Stimulated activated CD4-positive, alpha-beta T cell treated with anti-CD3 and anti-CD28 coated beads, Interleukin-2, amount 100 ng/mL, for 48 hours (primary cell): Measurements from ENCODE around the gene KCNJ14.

Experiments used
- DNase-seq, 2 donors: peaks; one replicate each; pipeline ENCODE4 v3.0.0-alpha.2; 2020

The KCNJ14 gene

DNA sequence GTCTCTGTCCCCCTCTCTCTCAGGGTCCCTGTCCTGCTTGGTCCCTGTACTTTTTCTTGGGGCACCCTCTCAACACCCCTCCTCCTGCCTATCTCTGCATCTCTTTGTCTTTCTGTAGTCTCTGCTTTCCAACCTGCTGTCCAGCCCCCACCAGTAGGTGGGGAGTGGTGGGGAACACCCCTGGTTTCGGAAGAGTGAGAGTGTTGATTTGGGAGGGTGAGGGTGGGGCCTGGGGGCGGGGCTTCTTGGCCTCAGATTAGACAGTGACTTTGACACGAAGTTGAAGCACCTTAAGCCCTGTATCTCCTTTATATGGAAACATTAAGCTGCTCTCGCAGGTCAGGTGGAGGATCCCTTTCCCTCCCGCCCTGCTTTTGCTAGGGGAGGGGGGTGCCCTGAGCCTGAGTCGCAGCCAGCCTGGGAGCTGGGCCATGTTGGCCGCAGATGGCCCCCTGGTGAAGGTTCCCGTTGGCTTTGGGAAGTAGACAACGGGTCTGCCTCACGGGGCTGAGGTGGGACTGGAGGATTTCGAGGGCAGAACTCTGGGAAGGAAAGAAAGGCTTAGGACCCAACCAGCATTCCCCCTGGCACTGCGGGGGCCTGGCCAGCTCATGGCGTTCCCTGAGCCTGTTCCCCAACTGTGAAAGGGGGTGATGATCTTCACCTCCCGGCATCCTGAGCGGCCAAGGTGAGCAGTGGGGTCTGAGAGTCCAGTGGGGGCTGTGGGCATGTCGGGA, at the start of gene KCNJ14:
Gene KCNJ14 (plus strand): TSS at position 404 of the 737 bp plus-strand sequence. CDS start 6,151 bp downstream, outside the sequence.
- no peak for DNase-seq

DNA sequence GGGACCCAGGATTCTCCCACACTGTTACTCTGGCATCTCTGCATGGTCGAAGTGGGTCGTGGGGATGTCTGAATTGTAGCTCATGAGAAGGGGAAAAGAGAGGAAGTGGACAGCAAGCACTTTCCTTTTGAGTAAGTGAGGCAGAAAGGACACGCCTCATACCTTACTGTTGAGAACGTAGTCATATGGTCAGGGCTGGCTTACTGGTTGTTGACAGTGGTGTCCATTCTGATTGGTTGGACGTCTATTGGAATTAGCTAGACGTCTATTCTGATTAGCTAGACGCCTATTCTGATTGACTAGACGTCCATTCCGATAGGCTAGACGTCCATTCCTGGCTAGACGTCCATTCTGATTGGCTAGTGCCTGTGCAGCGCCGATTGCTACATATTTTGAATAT, 49.5 kb upstream of the KCNJ14 start:
- no peak for DNase-seq

DNA sequence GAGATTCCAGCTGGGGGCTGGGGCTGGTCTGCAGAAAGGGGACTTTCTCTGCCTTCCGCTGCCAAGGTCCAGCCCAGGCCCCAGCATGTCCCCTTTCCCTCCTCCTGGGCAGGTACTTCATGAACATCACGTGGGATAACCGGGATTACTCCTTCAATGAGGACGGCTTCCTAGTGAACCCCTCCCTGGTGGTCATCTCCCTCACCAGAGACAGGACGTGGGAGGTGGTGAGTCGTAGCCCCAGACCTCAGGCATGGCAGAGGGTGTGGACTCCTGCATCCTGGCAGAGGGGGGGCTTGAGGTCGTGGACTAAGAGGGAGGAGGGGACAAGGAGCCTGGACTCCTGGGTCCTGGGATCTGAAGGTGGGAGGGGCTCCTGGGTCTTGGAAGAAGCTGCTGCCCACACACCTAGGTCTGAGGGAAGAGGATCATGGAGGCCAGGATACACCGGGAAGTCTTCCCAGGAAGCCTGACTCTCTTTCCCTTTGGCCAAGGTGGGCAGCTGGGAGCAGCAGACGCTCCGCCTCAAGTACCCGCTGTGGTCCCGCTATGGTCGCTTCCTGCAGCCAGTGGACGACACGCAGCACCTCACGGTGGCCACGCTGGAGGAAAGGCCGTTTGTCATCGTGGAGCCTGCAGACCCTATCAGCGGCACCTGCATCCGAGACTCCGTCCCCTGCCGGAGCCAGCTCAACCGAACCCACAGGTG, 41.3 kb upstream of the KCNJ14 start:
- no peak for DNase-seq

DNA sequence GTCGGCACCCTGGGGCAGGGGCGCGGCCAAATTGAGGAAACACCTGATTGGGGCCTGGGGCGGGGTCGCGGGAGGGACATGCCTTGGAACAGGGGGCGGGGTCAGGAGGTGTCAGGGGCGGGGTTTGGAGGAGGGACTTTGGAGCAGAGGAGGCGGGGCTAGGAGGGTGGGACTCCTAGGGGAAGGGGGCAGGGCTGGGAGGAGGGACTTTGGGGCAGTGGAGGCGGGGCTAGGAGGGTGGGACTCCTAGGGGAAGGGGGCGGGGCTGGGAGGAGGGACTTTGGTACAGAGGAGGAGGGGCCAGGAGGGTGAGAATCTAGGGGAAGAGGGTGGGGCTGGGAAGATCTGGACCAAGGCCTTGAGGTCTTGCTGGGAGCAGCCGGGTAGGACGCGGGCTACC, 40.0 kb upstream of the KCNJ14 start:
- peak; percentile 69 to 78 for DNase-seq

DNA sequence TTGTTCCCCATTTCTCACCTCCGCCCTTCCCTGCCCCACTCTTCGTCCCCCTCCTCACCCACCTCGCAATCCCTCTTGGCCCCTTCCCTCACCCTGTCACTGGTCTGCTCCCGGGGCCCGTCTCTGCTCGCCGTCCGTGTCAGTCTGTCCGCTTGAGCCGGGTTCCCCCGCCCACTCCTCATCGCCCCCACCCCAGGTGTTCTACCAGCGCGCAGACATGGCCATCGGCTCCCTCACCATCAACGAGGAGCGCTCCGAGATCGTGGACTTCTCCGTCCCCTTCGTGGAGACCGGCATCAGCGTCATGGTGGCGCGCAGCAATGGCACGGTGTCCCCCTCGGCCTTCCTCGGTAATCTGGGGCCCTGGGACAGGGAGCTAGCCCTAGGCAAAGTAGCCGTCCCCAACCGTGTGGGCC, 39.6 kb upstream of the KCNJ14 start:
- no peak for DNase-seq

DNA sequence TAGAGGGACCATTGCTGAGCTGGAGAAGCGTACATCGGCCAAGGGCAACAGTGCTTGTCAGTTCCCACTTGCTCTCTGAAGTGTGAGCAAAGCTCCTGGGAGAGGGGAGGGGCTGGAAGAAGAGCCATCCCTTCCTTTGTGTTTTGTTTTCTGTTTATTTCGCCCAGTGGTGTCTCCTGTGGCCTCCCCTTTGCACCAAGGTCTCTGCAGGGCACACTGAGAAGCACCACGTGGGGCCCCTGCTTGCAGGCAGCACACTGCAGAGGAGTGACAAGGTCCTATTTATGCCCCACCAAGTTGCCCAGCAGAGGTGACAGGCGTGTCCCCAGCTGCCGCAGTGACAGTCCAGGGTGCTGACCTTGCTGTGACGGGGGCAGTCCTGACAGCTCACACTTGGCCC, 38.0 kb upstream of the KCNJ14 start:
- DNase-seq, result no peak

DNA sequence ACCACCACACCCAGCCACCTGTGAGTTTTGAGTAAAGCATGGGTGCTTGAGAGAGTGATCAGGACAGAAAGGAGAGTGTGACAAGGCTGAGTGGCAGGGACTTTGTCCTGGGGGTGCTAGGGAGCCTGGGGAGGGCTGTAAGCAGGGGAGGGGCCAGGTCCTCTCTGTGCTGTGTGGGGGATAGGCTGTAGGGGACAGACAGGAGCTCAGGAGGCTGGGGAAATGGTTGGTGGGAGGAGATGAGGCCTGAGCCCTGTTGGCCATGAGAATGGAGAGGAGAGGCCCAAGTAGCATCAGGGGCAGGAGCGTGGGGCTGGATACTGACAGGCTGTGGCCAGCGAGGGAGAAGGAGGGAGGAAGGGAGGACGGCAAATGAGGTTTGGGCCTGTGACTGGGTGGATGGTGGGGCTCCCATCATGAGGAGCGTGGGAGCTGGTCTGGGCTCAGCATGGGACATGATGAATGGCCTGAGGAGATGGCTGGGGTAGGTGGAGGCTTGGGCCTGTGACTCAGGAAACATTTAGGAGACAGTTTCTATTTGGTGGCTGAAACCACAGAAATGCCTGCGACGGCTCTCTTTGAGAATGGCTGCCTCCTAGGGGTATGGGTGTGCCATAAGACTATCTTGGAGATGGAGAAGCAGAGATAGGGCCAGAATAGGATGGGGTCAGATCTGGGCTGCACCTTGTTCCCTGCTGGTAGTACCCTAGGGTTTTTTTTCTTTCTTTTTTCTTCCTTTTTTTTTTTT, 36.9 kb upstream of the KCNJ14 start:
- no peak for DNase-seq

DNA sequence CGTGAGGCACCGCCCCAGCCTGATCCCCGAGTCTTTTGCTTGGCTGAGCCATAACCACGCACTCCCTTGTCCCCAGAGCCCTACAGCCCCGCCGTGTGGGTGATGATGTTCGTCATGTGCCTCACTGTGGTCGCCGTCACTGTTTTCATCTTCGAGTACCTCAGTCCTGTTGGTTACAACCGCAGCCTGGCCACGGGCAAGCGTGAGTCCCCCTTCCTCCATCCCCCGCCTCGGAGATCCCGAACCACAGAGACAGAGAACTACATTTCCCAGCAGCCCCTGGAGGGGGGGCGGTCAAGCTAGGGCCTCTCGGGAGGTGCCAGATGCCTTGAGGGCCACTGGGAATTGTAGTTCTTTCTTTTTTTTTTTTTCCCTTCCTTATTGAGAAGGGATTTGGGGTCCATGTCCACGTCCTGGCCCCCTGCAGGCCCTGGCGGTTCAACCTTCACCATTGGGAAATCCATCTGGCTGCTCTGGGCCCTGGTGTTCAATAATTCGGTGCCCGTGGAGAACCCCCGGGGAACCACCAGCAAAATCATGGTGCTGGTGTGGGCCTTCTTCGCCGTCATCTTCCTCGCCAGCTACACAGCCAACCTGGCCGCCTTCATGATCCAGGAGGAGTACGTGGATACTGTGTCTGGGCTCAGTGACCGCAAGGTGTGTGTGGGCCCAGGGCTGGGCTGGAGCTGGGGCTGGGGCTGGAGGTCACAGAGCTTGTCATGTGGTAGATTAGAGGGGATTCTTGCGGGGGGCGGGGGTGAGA, 36.0 kb upstream of the KCNJ14 start:
- peak; percentile 63 to 68 for DNase-seq

DNA sequence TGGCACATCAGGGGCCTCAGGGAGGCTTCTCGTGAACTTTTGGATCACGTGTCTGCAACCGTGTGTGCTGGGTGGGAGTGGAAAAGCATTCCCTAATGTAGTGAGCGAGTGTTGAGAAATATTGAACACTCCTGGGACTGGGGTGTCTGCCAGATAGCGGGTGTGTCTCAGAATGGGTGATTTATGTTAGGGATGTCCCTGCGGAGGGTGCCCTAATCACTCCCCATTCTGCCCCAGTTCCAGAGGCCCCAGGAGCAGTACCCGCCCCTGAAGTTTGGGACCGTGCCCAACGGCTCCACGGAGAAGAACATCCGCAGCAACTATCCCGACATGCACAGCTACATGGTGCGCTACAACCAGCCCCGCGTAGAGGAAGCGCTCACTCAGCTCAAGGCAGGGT, 33.8 kb upstream of the KCNJ14 start:
- no peak for DNase-seq

DNA sequence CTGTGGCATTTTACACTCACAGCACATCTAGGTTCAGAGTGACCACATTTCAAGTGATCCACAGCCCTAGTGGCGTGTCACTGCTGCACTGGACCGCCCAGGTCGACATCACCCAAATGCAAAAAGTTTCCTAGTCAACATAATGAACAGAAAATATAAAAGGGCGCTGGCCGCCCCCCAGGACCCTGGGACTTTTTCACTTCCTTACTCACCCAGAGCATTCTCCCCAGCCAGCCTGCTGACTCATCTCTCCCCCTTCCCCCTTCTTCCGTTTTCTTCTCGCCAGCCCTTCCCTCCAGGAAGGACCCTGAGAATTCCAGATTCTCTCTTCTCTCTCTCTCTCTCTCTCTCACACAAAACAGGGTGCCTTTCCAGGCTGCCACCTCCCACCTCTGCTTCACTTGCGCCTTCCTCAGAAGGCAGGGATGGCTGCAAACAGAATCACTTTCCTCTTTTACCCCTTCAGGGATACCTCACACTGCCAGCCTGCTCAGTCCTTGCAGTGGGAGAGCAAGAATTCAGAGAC, 30.6 kb upstream of the KCNJ14 start:
- no peak for DNase-seq

DNA sequence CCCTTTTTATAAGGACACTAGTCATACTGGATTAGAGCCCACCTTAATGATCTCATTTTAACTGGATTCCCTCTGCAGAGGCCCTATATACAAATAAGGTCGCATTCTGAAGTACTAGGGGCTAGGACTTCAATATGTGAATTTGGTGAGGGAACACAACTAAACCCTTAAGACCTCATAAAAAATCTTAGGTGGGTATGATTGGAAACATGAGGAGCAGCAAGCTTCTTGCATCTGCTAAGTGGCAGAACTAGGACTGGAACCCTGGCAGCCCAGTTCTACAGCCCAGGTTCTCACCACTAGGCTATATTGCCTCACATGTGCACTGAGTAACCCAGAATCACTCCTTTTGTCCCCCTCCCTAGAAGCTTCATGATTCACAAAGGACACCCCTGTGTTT, 26.7 kb upstream of the KCNJ14 start:
- no peak for DNase-seq

DNA sequence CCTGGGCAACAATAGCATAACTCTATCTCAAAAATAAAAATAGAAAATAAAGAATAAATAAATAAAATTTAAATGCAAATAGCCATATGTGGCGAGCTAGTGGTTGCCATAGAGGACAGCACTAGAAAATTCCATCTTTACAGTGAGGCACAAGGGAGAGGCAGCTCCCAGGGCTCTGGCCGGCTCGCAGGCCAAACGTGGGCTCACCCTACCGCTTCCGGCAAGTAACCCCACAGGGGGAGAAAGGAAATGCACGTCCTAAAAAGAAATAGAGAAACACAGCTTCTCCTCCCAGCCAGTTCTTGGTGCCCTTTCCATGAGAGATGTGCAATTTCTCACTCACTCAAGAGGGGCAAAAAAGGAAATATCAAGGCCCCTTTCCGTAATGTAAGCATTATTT, 22.0 kb upstream of the KCNJ14 start:
- DNase-seq, result no peak

DNA sequence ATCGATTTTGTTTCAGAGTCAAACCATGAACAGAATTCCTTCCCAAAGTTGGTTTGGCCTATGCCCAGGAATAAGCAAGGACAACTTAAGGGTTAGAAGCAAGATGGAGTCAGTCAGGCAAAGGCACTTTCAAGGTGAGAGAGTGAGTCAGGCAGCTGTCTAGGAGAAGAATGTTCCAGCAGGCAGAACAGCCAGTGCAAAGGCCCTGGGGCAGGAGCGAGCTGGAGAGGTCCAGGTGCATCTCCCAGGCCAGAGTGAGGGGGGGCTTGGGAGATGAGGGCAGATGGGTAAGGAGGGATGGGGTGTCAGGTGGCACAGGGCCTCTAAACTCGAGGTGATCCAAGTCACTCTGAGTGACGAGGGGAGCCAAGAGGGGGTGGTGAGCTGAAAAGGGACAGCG, 18.8 kb upstream of the KCNJ14 start:
- DNase-seq, result no peak

DNA sequence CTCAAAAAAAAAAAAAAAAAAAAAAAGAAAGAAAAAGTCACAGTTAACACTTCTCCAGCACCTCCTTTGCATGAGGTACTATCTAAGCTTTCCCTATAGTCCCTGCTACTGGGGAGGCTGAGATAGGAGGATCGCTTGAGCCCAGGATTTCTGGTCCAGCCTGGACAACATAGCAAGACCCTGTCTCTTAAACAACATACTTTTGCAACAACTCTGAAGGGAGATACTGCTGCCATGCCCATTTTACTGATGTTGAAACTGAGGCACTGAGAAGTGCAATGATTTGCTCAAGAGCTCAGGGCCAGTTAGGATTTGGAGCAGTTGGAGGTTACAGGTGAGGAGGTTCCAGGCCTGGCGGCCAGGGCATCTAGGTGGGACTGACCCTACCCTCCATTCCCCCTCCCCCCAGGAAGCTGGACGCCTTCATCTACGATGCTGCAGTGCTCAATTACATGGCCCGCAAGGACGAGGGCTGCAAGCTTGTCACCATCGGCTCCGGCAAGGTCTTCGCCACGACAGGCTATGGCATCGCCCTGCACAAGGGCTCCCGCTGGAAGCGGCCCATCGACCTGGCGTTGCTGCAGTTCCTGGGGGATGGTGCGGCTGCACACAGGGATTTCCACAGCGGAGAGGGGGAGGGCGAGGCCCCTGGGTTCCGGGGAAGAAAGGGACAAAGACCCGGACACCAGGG, 13.9 kb upstream of the KCNJ14 start:
- DNase-seq, result no peak

DNA sequence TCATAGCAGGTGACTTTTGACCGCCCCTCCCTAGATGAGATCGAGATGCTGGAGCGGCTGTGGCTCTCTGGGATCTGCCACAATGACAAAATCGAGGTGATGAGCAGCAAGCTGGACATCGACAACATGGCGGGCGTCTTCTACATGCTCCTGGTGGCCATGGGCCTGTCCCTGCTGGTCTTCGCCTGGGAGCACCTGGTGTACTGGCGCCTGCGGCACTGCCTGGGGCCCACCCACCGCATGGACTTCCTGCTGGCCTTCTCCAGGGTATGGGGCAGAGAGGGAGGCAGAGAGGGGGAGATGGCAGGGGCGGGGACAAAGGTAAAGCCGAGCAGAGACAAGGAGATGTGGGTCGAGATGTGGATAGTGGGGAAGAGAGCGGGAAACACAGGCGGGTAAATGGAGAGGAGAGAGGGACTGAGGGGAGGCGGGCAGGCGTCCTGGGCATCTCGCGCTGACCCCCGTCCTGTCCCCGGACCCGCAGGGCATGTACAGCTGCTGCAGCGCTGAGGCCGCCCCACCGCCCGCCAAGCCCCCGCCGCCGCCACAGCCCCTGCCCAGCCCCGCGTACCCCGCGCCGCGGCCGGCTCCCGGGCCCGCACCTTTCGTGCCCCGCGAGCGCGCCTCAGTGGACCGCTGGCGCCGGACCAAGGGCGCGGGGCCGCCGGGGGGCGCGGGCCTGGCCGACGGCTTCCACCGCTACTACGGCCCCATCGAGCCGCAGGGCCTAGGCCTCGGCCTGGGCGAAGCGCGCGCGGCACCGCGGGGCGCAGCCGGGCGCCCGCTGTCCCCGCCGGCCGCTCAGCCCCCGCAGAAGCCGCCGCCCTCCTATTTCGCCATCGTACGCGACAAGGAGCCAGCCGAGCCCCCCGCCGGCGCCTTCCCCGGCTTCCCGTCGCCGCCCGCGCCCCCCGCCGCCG, 13.0 kb upstream of the KCNJ14 start:
- DNase-seq, result no peak

DNA sequence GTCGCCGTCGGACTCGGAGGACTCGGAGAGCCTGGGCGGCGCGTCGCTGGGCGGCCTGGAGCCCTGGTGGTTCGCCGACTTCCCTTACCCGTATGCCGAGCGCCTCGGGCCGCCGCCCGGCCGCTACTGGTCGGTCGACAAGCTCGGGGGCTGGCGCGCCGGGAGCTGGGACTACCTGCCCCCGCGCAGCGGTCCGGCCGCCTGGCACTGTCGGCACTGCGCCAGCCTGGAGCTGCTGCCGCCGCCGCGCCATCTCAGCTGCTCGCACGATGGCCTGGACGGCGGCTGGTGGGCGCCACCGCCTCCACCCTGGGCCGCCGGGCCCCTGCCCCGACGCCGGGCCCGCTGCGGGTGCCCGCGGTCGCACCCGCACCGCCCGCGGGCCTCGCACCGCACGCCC, 12.1 kb upstream of the KCNJ14 start:
- no peak for DNase-seq

DNA sequence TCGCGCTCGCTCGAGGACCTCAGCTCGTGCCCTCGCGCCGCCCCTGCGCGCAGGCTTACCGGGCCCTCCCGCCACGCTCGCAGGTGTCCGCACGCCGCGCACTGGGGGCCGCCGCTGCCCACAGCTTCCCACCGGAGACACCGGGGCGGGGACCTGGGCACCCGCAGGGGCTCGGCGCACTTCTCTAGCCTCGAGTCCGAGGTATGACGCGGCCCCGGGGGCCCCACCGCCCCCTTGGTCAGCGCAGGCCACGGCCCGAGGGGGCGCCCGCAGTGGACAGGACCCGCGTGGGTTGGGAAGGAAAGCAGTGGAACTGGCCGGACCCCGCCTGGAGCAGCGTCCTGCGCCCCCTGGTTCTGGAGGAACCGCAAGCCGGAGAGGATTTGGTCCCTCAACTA, 11.6 kb upstream of the KCNJ14 start:
- DNase-seq, result no peak

DNA sequence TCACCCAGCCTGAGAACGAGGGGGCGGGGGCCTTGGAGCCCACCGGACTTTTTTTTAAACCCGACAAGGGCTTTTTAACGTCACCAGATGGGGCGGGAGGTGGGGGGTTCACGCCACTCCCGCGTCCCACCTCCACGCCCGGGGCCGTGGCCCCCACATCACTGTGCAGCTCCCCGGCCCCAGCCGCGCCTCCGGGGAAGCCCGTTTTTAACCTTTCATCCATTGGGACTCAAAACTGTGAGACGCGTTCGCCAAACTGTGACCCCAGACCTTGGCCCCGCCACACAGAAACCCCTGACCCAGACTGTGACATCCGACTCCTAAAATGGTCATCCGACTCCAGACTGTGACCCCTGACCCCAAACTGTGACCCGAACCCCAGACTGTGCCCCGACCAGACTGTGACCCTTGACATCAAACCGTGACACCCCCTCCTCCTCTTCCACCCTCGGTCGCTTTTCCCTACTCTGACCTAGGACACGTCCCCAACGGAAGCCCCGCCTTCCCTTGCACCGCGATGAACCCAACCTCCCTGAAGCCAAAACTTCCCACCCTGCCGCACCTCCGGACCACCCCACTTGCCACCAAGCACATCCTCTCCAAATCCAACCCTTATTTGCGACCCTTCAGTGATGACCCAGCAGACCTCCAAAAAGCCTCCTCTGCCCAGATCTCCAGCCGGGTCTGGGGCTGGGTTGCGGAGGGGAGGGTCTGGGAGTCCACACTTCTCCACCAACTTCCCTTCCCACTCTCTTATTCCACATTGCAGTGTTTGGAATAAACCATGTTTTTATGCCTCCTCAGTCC, 11.0 kb upstream of the KCNJ14 start:
- DNase-seq, result no peak

DNA sequence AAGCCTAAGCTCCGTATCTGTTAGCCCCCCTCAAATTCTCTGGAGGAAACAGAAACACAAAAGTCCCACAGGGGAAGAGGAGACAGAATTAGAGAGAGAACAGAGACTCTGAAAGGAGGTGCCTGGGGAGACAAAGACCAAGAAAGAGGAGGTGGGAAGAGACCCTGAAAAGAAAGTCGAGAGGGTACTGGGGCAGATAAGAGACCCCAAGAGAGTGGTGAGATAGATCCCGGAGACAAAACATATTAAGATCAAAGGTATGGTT, 10.5 kb upstream of the KCNJ14 start:
- no peak for DNase-seq

DNA sequence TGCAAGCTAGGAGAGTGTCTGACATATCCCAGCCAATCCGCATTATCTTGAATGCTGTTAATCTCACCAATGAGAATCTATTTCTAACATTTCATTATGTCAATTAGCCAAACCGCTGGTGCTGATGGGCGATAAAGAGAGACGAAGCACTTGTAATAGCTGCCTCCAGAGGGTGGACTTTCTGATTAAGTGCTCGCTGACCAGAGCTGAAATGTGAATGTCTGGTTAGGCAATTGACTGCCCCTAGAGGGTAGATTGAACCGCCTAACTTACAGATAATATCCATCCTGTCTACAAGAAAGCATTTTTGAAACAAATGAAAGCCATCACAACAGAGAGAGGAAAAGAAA, 10.1 kb upstream of the KCNJ14 start:
- no peak for DNase-seq
